Activated T-cell treated with anti-CD3 and anti-CD28 coated beads, Interleukin-2, amount 50 U/mL, for 4 hours (primary cell): Measurements from ENCODE around the gene TRAF1. TPM values are rescaled to one million over a fixed set of nuclear protein-coding genes. Genes with fewer than 3 reads are reported as not detected.

Experiments used
- ATAC-seq, 2 donors: fragments of 200-7000 bp; cut with Tn5 transposase; one replicate each; pipeline ENCODE4 v1.10.0; 2021
- DNase-seq: peaks from one replicate; pipeline ENCODE4 v3.0.0-alpha.2; 2020
- H3K27me3 Mint-ChIP-seq: one replicate; pipeline ENCODE4 v1.8.0; 2021; ENCODE audit warnings: low read depth, mixed read lengths
- H3K36me3 Mint-ChIP-seq: one replicate; pipeline ENCODE4 v1.8.0; 2022; ENCODE audit warnings: mixed read lengths; ENCODE audit not compliant: insufficient read depth
- H3K4me1 Mint-ChIP-seq: one replicate; pipeline ENCODE4 v1.8.0; 2021; ENCODE audit warnings: low read depth, mixed read lengths
- H3K4me3 Mint-ChIP-seq: one replicate; pipeline ENCODE4 v1.8.0; 2021; ENCODE audit warnings: mild to moderate bottlenecking, moderate library complexity, mixed read lengths
- H3K9me3 Mint-ChIP-seq: one replicate; pipeline ENCODE4 v1.8.0; 2021; ENCODE audit warnings: mixed read lengths
- total RNA-seq, 3 donors: library from RNA; stranded (reverse); gene quantifications; one replicate each; pipeline ENCODE4 v1.2.1, GENCODE V29; 2021

Gene TRAF1
- total RNA-seq, 3 donors from 2014 or later, result 256 to 343 (median 265) TPM

GRCh38 chr9:120922404-120923195 is 4.0 kb downstream of the TRAF1 start:
- no peaks in the 10 kb centered on the region for H3K27me3 Mint-ChIP-seq
- peaks cover 75% of the 10 kb centered on the region for H3K4me1 Mint-ChIP-seq
- no peak for ATAC-seq
- H3K36me3 Mint-ChIP-seq, result peaks cover 68% of the 10 kb centered on the region
- no peaks in the 10 kb centered on the region for H3K9me3 Mint-ChIP-seq
- H3K4me3 Mint-ChIP-seq, result peak overlapping the region; percentile 93
- DNase-seq, result peak; percentile 8

GRCh38 chr9:120921661-120922181 is 4.9 kb downstream of the TRAF1 start:
- Mint-ChIP-seq H3K4me1 (peaks cover 75% of the 10 kb centered on the region), H3K36me3 (peaks cover 76% of the 10 kb centered on the region), H3K27me3 (no peaks in the 10 kb centered on the region), H3K9me3 (no peaks in the 10 kb centered on the region), H3K4me3 (peak overlapping the region; percentile 93)
- peak; percentile 29 for DNase-seq
- ATAC-seq, result no peak

DNA sequence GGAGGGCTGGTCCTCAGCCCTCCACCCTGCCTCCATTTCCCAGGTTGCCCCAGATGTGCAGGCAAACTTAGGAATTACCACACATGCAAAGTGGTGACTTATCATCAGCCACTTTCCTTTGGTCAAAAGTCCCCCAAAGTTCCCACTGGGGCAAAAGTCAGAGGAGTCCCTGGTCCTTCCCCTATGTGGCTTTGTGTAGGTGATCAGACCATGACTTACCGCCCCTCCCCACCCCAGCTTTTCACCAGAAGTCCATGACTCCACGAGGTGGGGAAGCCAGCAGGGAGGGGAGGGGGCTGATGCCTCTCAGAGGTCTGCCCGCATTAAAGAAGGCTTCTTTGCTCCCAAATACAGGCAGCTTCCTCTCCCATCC is 5.8 kb downstream of the TRAF1 start:
- peak; percentile 49 for DNase-seq
- Mint-ChIP-seq H3K4me3 (peak overlapping the region; percentile 93), H3K9me3 (no peaks in the 10 kb centered on the region), H3K4me1 (peaks cover 75% of the 10 kb centered on the region), H3K36me3 (peaks cover 81% of the 10 kb centered on the region), H3K27me3 (no peaks in the 10 kb centered on the region)
- peak; percentile 17 to 29 for ATAC-seq

GRCh38 chr9:120919843-120920805 is 6.5 kb downstream of the TRAF1 start:
- H3K4me1 Mint-ChIP-seq, result peaks cover 76% of the 10 kb centered on the region
- H3K9me3 Mint-ChIP-seq, result no peaks in the 10 kb centered on the region
- DNase-seq, result peak; percentile 17
- no peak for ATAC-seq
- peak overlapping the region; percentile 93 for H3K4me3 Mint-ChIP-seq
- no peaks in the 10 kb centered on the region for H3K27me3 Mint-ChIP-seq
- peaks cover 79% of the 10 kb centered on the region for H3K36me3 Mint-ChIP-seq

DNA sequence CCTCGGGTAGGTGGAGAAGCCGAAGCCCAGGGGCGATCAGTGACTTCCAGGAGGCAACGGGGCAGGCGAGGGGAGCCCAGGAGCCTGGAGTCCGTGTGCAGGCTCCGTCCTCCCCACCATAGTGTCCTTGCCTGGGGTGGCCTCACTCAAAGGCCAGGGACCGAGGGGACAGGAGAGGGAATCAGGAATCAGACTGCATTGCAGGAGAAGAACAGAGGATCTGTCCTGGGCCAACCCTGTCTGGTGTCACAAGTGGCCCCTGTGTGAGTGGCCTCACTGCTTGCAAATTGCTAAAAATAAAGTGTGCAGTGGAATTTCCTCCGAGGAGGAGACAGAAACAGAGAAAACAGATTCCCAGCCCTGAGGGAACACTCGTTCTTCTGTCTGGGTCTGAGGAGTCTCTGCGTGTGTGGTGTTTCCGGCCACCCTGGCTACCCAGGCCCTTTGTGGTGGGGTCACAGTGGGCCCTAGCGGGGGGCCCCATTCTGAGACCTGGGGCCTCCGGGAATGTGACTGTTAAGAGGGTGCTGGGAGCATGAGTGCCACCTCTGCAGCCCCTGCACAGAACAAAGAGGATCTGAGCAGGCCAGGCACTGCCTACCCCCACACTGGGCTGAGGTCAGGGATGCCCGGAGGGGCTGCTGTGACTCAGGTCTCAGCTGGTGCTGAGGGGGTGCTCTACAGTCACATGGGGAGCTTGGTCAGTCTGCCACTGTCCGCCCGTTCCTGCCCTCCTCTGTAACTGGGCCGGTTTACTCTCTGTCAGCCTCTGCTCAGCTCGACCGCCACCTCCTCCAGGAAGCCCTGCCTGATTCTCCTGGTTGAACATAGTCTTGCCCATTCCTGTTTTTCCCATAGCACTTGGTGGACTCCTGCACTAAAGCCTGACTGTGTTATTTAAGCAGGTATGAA is 7.4 kb downstream of the TRAF1 start:
- H3K4me1 Mint-ChIP-seq, result peaks cover 82% of the 10 kb centered on the region
- H3K9me3 Mint-ChIP-seq, result no peaks in the 10 kb centered on the region
- peak overlapping the region; percentile 93 for H3K4me3 Mint-ChIP-seq

DNA sequence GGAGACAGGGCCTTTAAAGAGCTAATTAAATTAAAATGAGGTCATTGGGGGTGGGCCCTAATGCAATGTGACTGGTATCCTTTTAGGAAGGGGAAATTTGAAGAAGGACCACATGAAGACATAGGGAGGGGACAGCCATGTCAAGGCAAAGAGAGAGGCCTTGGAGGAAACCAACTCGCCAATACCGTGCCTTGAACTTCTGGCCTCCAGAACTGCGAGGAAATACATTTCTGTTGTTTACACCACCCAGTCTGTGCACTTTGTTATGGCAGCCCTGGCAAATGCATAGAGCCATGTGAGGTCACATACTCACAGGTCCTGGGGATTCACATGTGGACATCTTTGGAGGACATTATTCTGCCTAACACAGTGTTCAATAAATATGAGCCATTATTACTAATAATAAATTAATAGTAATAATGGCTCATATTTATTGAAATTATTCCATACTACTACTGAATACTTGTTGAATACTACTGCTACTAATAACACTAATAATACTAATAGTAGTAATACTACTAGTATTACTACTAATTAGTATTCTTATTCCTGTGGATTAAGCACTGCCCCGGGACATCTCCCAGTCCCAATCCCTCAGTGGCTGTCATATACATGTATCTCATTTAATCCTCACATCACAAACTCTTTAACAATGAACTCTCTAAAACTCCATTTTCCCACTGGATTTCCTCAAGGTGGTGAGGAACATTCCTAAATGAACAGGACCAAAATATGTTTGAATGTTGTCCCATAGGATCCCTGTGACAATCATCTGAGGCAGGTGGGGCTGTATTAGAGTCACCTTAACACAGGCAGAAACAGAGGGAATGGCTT is 8.4 kb downstream of the TRAF1 start:
- Mint-ChIP-seq H3K36me3 (peaks cover 77% of the 10 kb centered on the region), H3K9me3 (no peaks in the 10 kb centered on the region)
- peak; percentile 4 for DNase-seq

More for the DNA sequence above, 7.4 kb downstream of the TRAF1 start:
- Mint-ChIP-seq H3K36me3 (peaks cover 78% of the 10 kb centered on the region), H3K27me3 (no peaks in the 10 kb centered on the region)
- DNase-seq (peak; percentile 27), ATAC-seq (no peak)

GRCh38 chr9:120916991-120917880 is 9.4 kb downstream of the TRAF1 start:
- Mint-ChIP-seq H3K4me1 (peaks cover 85% of the 10 kb centered on the region), H3K4me3 (peak overlapping the region; percentile 61), H3K9me3 (no peaks in the 10 kb centered on the region), H3K27me3 (no peaks in the 10 kb centered on the region), H3K36me3 (peaks cover 76% of the 10 kb centered on the region)
- ATAC-seq (no peak), DNase-seq (peak; percentile 14)

More for the DNA sequence above, 8.4 kb downstream of the TRAF1 start:
- Mint-ChIP-seq H3K4me1 (peaks cover 82% of the 10 kb centered on the region), H3K27me3 (no peaks in the 10 kb centered on the region), H3K4me3 (peak overlapping the region; percentile 93)
- no peak for ATAC-seq

- DNase-seq (peak; percentile 4), ATAC-seq (no peak)
- H3K4me3 Mint-ChIP-seq, result peak overlapping the region; percentile 61
- peaks cover 74% of the 10 kb centered on the region for H3K36me3 Mint-ChIP-seq
- H3K9me3 Mint-ChIP-seq, result no peaks in the 10 kb centered on the region
- peaks cover 85% of the 10 kb centered on the region for H3K4me1 Mint-ChIP-seq
- no peaks in the 10 kb centered on the region for H3K27me3 Mint-ChIP-seq
Observed at GRCh38 chr9:120916588-120916987, 10.0 kb downstream of the TRAF1 start.

- peaks cover 86% of the 10 kb centered on the region for H3K4me1 Mint-ChIP-seq
- ATAC-seq (peak; percentile 62 to 71), DNase-seq (peak; percentile 26)
- peak overlapping the region; percentile 59 for H3K4me3 Mint-ChIP-seq
- peaks cover 75% of the 10 kb centered on the region for H3K36me3 Mint-ChIP-seq
- H3K27me3 Mint-ChIP-seq, result no peaks in the 10 kb centered on the region
- no peaks in the 10 kb centered on the region for H3K9me3 Mint-ChIP-seq
Observed at GRCh38 chr9:120915854-120916470, 10.6 kb downstream of the TRAF1 start.

DNA sequence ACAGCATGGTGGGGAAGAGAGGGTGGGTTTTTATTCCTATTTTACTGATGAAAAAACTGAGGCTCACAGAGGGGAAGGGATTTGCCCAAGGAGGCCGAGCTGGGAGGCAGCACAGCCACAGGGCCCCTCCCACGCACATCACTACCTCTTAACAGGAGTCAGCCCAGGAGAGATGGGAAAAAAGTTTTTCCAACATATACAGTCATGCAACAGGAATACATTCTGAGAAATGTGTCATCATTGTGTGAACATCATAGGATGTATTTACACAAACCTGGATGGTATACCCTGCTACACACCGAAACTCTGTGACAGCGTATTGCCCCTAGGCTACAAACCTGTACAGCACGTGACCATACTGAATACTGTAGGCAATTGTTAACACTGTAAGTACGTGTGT is 11.6 kb downstream of the TRAF1 start:
- peaks cover 75% of the 10 kb centered on the region for H3K36me3 Mint-ChIP-seq
- no peak for ATAC-seq
- peaks cover 87% of the 10 kb centered on the region for H3K4me1 Mint-ChIP-seq
- H3K9me3 Mint-ChIP-seq, result no peaks in the 10 kb centered on the region
- DNase-seq, result no peak
- no peak overlapping the region for H3K4me3 Mint-ChIP-seq
- H3K27me3 Mint-ChIP-seq, result no peaks in the 10 kb centered on the region

- Mint-ChIP-seq H3K36me3 (peaks cover 73% of the 10 kb centered on the region), H3K4me3 (no peak overlapping the region), H3K27me3 (no peaks in the 10 kb centered on the region), H3K9me3 (no peaks in the 10 kb centered on the region), H3K4me1 (peaks cover 87% of the 10 kb centered on the region)
- ATAC-seq (no peak), DNase-seq (no peak)
Observed at GRCh38 chr9:120914396-120914795, 12.2 kb downstream of the TRAF1 start.
